HepG2 (cell line): ENCODE measurements around the gene GRB7. TPM values are rescaled to one million over a fixed set of nuclear protein-coding genes. Genes with fewer than 3 reads are reported as not detected.

Experiments
- FOXO1 ChIP-seq: sonication (generic); formaldehyde crosslinking; IDR thresholded peaks from 2 replicates; pipeline ENCODE4 v1.4.0; 2020; ENCODE audit warnings: missing genetic modification reagents
- GABPB1 ChIP-seq: IDR thresholded peaks from 2 replicates; pipeline ENCODE4 v1.6.1; 2016; ENCODE audit warnings: mild to moderate bottlenecking, missing genetic modification reagents, moderate library complexity, missing compliant biosample characterization
- JDP2 ChIP-seq: sonication (generic); formaldehyde crosslinking; IDR thresholded peaks from 2 replicates; pipeline ENCODE4 v1.8.1; 2022; ENCODE audit warnings: missing genetic modification reagents, borderline replicate concordance
- KDM1A ChIP-seq: IDR thresholded peaks from 2 replicates; pipeline ENCODE4 v1.6.1; 2016; ENCODE audit warnings: missing compliant biosample characterization
- MYPOP ChIP-seq: sonication (generic); formaldehyde crosslinking; IDR thresholded peaks from 2 replicates; pipeline ENCODE4 v1.8.1; 2023; ENCODE audit warnings: mild to moderate bottlenecking, moderate library complexity, missing genetic modification reagents
- POGZ ChIP-seq: sonication (generic); formaldehyde crosslinking; IDR thresholded peaks from 2 replicates; pipeline ENCODE4 v1.4.0; 2020; ENCODE audit warnings: mild to moderate bottlenecking, missing genetic modification reagents
- PRMT3 ChIP-seq: sonication (generic); formaldehyde crosslinking; IDR thresholded peaks from 2 replicates; pipeline ENCODE4 v1.8.1; 2022; ENCODE audit warnings: low read depth, mild to moderate bottlenecking, moderate library complexity, missing genetic modification reagents, borderline replicate concordance
- RERE ChIP-seq: IDR thresholded peaks from 2 replicates; pipeline ENCODE4 v1.6.1; 2016; ENCODE audit warnings: low read depth, missing genetic modification reagents, missing compliant biosample characterization
- SNAPC4 ChIP-seq: sonication (generic); formaldehyde crosslinking; IDR thresholded peaks from 2 replicates; pipeline ENCODE4 v1.4.0; 2020; ENCODE audit warnings: mild to moderate bottlenecking, missing genetic modification reagents
- THAP11 ChIP-seq: IDR thresholded peaks from 2 replicates; pipeline ENCODE4 v1.6.1; 2016; ENCODE audit warnings: missing biosample characterization, missing genetic modification reagents
- THAP9 ChIP-seq: sonication (generic); formaldehyde crosslinking; IDR thresholded peaks from 2 replicates; pipeline ENCODE4; 2020; ENCODE audit warnings: missing genetic modification reagents, mild to moderate bottlenecking, borderline replicate concordance
- U2AF1 ChIP-seq: fragments of 200-400 bp; formaldehyde crosslinking; optimal IDR thresholded peaks from 2 replicates; pipeline ENCODE3; 2017; ENCODE audit warnings: mild to moderate bottlenecking, low read depth, low read length
- ZNF441 ChIP-seq: sonication (generic); formaldehyde crosslinking; IDR thresholded peaks from 2 replicates; pipeline ENCODE4 v1.7.0; 2021; ENCODE audit warnings: missing genetic modification reagents, borderline replicate concordance
- polyA plus RNA-seq, 8 experiments: library from polyadenylated mRNA; depleted of rRNA in 3 of 8; stranded (reverse) in 7 of 8; unstranded in 1 of 8; fragments of >200 nt; fragmentation: Illumina TruSeq in 4 of 8; extraction: Trizol in 4 of 8; gene quantifications; 2 replicates each; pipeline versions ENCODE4 v1.2.1 to v1.2.3, GENCODE V29; 2011 to 2016; ENCODE audit warnings: low read depth in 4 of 8, missing spikeins in 1 of 8, mixed read lengths in 1 of 8; ENCODE audit not compliant: insufficient read depth in 1 of 8
- total RNA-seq, 5 experiments: library from RNA; depleted of rRNA; stranded (reverse); fragments of >200 nt; fragmentation: Illumina TruSeq; extraction: Trizol; gene quantifications; 2 replicates each; pipeline ENCODE4 v1.2.3, GENCODE V29; 2016; ENCODE audit warnings: low read depth in 1 of 5

GRB7 gene
- total and polyA plus RNA-seq, 2 of the 13 experiments (the other 11 are each of a cell fraction or from before 2014, with no cell fraction given) = 60.2 to 77.7 TPM

- TF ChIP-seq SNAPC4 (0 out of 2 replicates have a peak, but pooled peaks have one; percentile 56), GABPB1 (peak; percentile 78), THAP11 (CRISPR knock-in tag) (peak; percentile 63), PRMT3 (no peak), THAP9 (CRISPR knock-in tag) (no peak), FOXO1 (CRISPR knock-in tag) (peak; percentile 72), RERE (CRISPR knock-in tag) (no peak), JDP2 (CRISPR knock-in tag) (no peak; the same call in 1 of the 2 replicates), KDM1A (CRISPR knock-in tag) (no peak), ZNF441 (no peak), U2AF1 (no peak), MYPOP (CRISPR knock-in tag) (no peak), POGZ (CRISPR knock-in tag) (no peak)
Measured at GRCh38 chr17:39740357-39741111, 2.8 kb downstream of the GRB7 start (continued).
